Tibial artery (tissue), 4 donors: ENCODE measurements around the gene KCTD13.

Experiments
- DNase-seq, 2 donors: peaks; one replicate each; pipeline ENCODE4 v3.0.0-alpha.2; 2019
- H3K27ac ChIP-seq, 2 donors: fragments of 200-600 bp; sonication (generic) in 1 of 2; 1 replicate in 1 of 2; 2 replicates in 1 of 2; pipeline ENCODE4 v1.5.1; 2018 to 2019; ENCODE audit warnings: mild to moderate bottlenecking in 1 of 2
- H3K27me3 ChIP-seq, 2 donors: fragments of 200-600 bp; sonication (generic) in 1 of 2; one replicate each; pipeline versions ENCODE4 v1.5.1 to v1.6.0; 2016 to 2019
- H3K36me3 ChIP-seq, 3 donors: fragments of 200-600 bp; sonication (generic) in 2 of 3; one replicate each; pipeline ENCODE4 v1.5.1; 2016 to 2019; ENCODE audit warnings: mild to moderate bottlenecking in 2 of 3
- H3K4me1 ChIP-seq, 4 donors: fragments of 200-600 bp; sonication (generic) in 2 of 4; 1 replicate in 3 of 4; 2 replicates in 1 of 4; pipeline ENCODE4 v1.5.1; 2016 to 2019
- H3K4me3 ChIP-seq, 2 donors: fragments of 200-600 bp; sonication (generic) in 1 of 2; 1 replicate in 1 of 2; 2 replicates in 1 of 2; pipeline ENCODE4 v1.5.1; 2018 to 2019; ENCODE audit warnings: mild to moderate bottlenecking in 2 of 2
- H3K9me3 ChIP-seq, 3 donors: fragments of 200-600 bp; sonication (generic) in 1 of 3; one replicate each; pipeline ENCODE4 v1.5.1; 2016 to 2019
- CTCF ChIP-seq, 2 experiments: fragments of 200-600 bp in 1 of 2; fragments of 450-650 bp in 1 of 2; IDR thresholded peaks; one replicate each; pipeline ENCODE4 v1.5.1; 2017 to 2019; ENCODE audit warnings: antibody characterized with exemption in 2 of 2, mild to moderate bottlenecking in 1 of 2, moderate library complexity in 1 of 2
- intact Hi-C: fragments of 100-400 bp; cut with DNase I; formaldehyde crosslinking; loops from one replicate; pipeline ENCODE4 v1.15.0; 2023; ENCODE audit warnings: low total_unique reads

Gene KCTD13

GRCh38 chr16:29881050-29881449 lies 45.0 kb downstream of the KCTD13 start:
- peaks cover 0 to 10% (median 0%) of the 10 kb centered on the region in 4 donors for H3K4me1 ChIP-seq
- no peak overlapping the region for H3K27ac ChIP-seq
- DNase-seq = no peak
- intact Hi-C loops = no loop called here
- H3K9me3 ChIP-seq = no peaks in the 10 kb centered on the region
- H3K4me3 ChIP-seq = no peak overlapping the region
- TF ChIP-seq CTCF (IDR thresholded peaks at IDR 0.05) = no peak
- no peaks in the 10 kb centered on the region for H3K36me3 ChIP-seq
- peaks cover 3 to 47% of the 10 kb centered on the region in 2 donors for H3K27me3 ChIP-seq

- intact Hi-C loops = no loop called here
- H3K4me1 ChIP-seq = peaks cover 0 to 10% (median 0%) of the 10 kb centered on the region in 4 donors
- no peak overlapping the region for H3K4me3 ChIP-seq
- no peaks in the 10 kb centered on the region for H3K9me3 ChIP-seq
- H3K36me3 ChIP-seq = no peaks in the 10 kb centered on the region
- TF ChIP-seq CTCF (IDR thresholded peaks at IDR 0.05) = no peak
- H3K27me3 ChIP-seq = peaks cover 3 to 57% of the 10 kb centered on the region in 2 donors
- no peak overlapping the region for H3K27ac ChIP-seq
- no peak for DNase-seq
These were observed 47.9 kb downstream of the KCTD13 start for GRCh38 chr16:29878172-29878571.

DNA sequence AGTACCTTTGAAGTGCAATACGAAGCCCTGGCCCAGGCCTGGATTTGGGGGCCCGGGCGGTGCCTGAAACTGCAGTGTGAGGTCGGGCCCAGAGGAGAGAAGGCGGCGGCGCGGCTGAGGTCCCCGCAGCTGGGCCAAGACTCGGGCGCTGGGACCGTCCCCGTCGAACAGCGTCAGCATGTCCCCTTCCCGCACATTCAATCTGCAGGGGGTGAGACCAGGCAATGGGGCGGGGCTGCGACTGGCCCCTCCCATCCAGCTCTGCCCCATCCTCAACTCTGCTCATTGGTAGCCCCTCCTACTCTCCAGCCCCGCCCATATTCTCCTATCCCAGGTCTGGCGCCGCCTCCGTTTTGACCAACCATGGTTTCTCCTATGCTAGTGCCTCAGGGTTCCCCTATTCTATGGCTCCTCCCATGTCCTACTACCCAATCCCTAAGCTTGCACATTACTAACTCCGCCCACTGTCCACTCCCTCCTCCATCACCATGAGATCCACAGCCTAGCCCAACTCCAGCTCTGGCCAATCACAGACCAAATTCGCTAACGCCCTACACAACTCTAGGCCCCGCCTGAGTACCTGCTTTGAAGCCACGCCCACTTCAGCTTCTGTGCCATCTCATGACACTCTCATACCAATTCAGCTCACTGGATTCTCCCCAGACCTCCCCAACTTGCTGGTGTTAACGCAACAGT lies 48.6 kb downstream of the KCTD13 start:
- intact Hi-C loops = no loop called here
- H3K36me3 ChIP-seq = no peaks in the 10 kb centered on the region
- peaks cover 0 to 10% (median 0%) of the 10 kb centered on the region in 4 donors for H3K4me1 ChIP-seq
- DNase-seq = no peak
- no peak overlapping the region for H3K27ac ChIP-seq
- H3K4me3 ChIP-seq = no peak overlapping the region
- H3K27me3 ChIP-seq = peaks cover 3 to 57% of the 10 kb centered on the region in 2 donors
- H3K9me3 ChIP-seq = no peaks in the 10 kb centered on the region
- TF ChIP-seq CTCF (IDR thresholded peaks at IDR 0.05) = no peak

GRCh38 chr16:29876594-29877249 lies 49.3 kb downstream of the KCTD13 start:
- Histone ChIP-seq H3K4me1 (peaks cover 0 to 10% (median 0%) of the 10 kb centered on the region in 4 donors), H3K27me3 (peaks cover 3 to 60% of the 10 kb centered on the region in 2 donors), H3K9me3 (no peaks in the 10 kb centered on the region), H3K4me3 (peak overlapping the region in 1 of 2 donors; percentile 22), H3K27ac (no peak overlapping the region), H3K36me3 (no peaks in the 10 kb centered on the region)
- TF ChIP-seq CTCF (IDR thresholded peaks at IDR 0.05) = no peak
- no peak for DNase-seq
- intact Hi-C loops = no loop called here

DNA sequence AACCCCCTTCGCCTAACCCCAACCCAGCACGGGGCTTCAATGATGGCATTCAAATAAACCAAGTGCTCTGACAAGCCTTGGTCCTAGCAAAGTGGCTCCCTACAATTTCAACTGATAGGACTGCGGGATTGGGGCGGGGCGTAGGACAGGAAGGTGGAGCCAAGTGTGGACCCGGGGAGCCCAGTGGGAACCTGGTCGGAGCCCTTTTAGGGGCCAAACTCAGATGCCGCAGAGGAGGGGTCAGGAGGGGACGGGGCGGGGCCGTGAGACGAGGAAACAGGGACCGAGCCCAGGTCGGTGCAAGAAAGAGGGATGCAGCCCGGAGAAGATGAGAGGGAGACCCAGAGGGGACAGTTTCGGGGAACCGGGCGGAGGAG lies 49.8 kb downstream of the KCTD13 start:
- Histone ChIP-seq H3K27ac (no peak overlapping the region), H3K4me3 (peak overlapping the region in 1 of 2 donors; percentile 22), H3K9me3 (no peaks in the 10 kb centered on the region), H3K27me3 (peaks cover 3 to 65% of the 10 kb centered on the region in 2 donors), H3K4me1 (peaks cover 0 to 10% (median 0%) of the 10 kb centered on the region in 4 donors), H3K36me3 (no peaks in the 10 kb centered on the region)
- DNase-seq = no peak
- intact Hi-C loops = no loop called here
- no peak for TF ChIP-seq CTCF (IDR thresholded peaks at IDR 0.05)
